Peyer's patch (tissue), 4 donors: ENCODE measurements around the gene COL8A1.

ENCODE experiments used
- POLR2A ChIP-seq, 2 donors: fragments of 450-650 bp; IDR thresholded peaks; one replicate each; pipeline ENCODE4 v1.5.1; 2017; ENCODE audit warnings: antibody characterized with exemption in 2 of 2, mild to moderate bottlenecking in 2 of 2, moderate library complexity in 2 of 2
- TF ChIP-seq, protein P1 (sequence below), 6 experiments: fragments of 450-650 bp in 4 of 6; fragments of 200-600 bp in 2 of 6; sonication (generic) in 1 of 6; IDR thresholded peaks; one replicate each; pipeline ENCODE4 v1.5.1; 2017 to 2019; ENCODE audit warnings: antibody characterized with exemption in 6 of 6, mild to moderate bottlenecking in 3 of 6, moderate library complexity in 1 of 6

DNA sequence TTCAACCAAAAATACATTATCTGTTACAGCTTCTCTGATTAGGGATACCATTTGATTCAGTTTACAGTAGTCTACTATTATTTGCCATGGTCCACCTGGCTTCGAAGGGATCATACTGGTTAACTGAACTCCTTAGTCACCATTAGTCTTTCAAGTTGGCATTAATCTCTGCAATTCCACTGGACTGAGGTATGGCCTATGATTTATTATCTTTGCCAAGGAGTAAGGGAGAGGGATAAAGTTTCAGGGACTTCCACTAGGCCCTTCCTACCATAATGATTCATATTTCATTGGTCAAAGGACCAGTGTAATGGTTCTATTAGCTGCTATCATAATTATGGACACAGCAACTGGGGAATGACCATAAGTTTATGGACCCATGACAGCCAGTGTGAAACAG lies 172.0 kb downstream of the COL8A1 start:
- TF ChIP-seq, protein P1, sequence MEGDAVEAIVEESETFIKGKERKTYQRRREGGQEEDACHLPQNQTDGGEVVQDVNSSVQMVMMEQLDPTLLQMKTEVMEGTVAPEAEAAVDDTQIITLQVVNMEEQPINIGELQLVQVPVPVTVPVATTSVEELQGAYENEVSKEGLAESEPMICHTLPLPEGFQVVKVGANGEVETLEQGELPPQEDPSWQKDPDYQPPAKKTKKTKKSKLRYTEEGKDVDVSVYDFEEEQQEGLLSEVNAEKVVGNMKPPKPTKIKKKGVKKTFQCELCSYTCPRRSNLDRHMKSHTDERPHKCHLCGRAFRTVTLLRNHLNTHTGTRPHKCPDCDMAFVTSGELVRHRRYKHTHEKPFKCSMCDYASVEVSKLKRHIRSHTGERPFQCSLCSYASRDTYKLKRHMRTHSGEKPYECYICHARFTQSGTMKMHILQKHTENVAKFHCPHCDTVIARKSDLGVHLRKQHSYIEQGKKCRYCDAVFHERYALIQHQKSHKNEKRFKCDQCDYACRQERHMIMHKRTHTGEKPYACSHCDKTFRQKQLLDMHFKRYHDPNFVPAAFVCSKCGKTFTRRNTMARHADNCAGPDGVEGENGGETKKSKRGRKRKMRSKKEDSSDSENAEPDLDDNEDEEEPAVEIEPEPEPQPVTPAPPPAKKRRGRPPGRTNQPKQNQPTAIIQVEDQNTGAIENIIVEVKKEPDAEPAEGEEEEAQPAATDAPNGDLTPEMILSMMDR (IDR thresholded peaks at IDR 0.05): no peak
- TF ChIP-seq POLR2A (IDR thresholded peaks at IDR 0.05): no peak
